ENCODE results near the gene SOS1.

SOS1 gene

GRCh38 chr2:39024833-39025232 is 96.0 kb downstream of the SOS1 start:
- no peak for DNase-seq (ENCODE audit: low read depth)

GRCh38 chr2:39023649-39024048 is 97.2 kb downstream of the SOS1 start:
- DNase-seq (ENCODE audit: low read depth): no peak

GRCh38 chr2:39022642-39023235 is 98.1 kb downstream of the SOS1 start:
- DNase-seq (ENCODE audit: low read depth): no peak

GRCh38 chr2:39020383-39020782 is 100.5 kb downstream of the SOS1 start:
- DNase-seq (ENCODE audit: low read depth): no peak

- no peak for DNase-seq (ENCODE audit: low read depth)
Observed at GRCh38 chr2:39018638-39019037, 102.2 kb downstream of the SOS1 start.

GRCh38 chr2:39017334-39017733 is 103.5 kb downstream of the SOS1 start:
- DNase-seq (ENCODE audit: low read depth): no peak

GRCh38 chr2:39015424-39015823 is 105.4 kb downstream of the SOS1 start:
- no peak for DNase-seq (ENCODE audit: low read depth)

- no peak for DNase-seq (ENCODE audit: low read depth)
Observed at GRCh38 chr2:39013871-39014270, 107.0 kb downstream of the SOS1 start.

GRCh38 chr2:39008665-39009064 is 112.2 kb downstream of the SOS1 start:
- no peak for DNase-seq (ENCODE audit: low read depth)

GRCh38 chr2:39007875-39008504 is 112.9 kb downstream of the SOS1 start:
- DNase-seq (ENCODE audit: low read depth): no peak

GRCh38 chr2:39000552-39000951 is 120.3 kb downstream of the SOS1 start:
- no peak for DNase-seq (ENCODE audit: low read depth)

- DNase-seq (ENCODE audit: low read depth): no peak
Observed at GRCh38 chr2:38997781-38998180, 123.1 kb downstream of the SOS1 start.

- DNase-seq (ENCODE audit: low read depth): no peak
Observed at GRCh38 chr2:38991899-38992298, 129.0 kb downstream of the SOS1 start.

- no peak for DNase-seq (ENCODE audit: low read depth)
Observed at GRCh38 chr2:38988716-38989115, 132.1 kb downstream of the SOS1 start.

GRCh38 chr2:38982498-38982897 is 138.4 kb downstream of the SOS1 start:
- DNase-seq (ENCODE audit: low read depth): no peak

- DNase-seq (ENCODE audit: low read depth): no peak
Observed at GRCh38 chr2:38981670-38982357, 139.0 kb downstream of the SOS1 start.

- no peak for DNase-seq (ENCODE audit: low read depth)
Observed at GRCh38 chr2:38981003-38981669, 139.7 kb downstream of the SOS1 start.

- DNase-seq (ENCODE audit: low read depth): no peak
Observed at GRCh38 chr2:38978908-38979307, 141.9 kb downstream of the SOS1 start.

GRCh38 chr2:38978296-38978903 is 142.5 kb downstream of the SOS1 start:
- no peak for DNase-seq (ENCODE audit: low read depth)

- no peak for DNase-seq (ENCODE audit: low read depth)
Observed at GRCh38 chr2:38977047-38977446, 143.8 kb downstream of the SOS1 start.

GRCh38 chr2:38975042-38975441 is 145.8 kb downstream of the SOS1 start:
- no peak for DNase-seq (ENCODE audit: low read depth)

- no peak for DNase-seq (ENCODE audit: low read depth)
Observed at GRCh38 chr2:38973266-38973665, 147.6 kb downstream of the SOS1 start.

GRCh38 chr2:38971377-38971776 is 149.5 kb downstream of the SOS1 start:
- DNase-seq (ENCODE audit: low read depth): no peak

Data from activated gamma-delta T cell treated with anti-CD3 and anti-CD28 coated beads, Interleukin-2, amount 50 U/mL, for 16 hours (primary cell).